ENCODE results near the gene SOCS2.

- TF ChIP-seq ZNF280D (tag by site-specific recombination; IDR thresholded peaks at IDR 0.05): no peak
- TF ChIP-seq PBX3 (CRISPR knock-in tag; IDR thresholded peaks at IDR 0.05): no peak
- no peak for TF ChIP-seq CTCF (tag by site-specific recombination; IDR thresholded peaks at IDR 0.05)
- TF ChIP-seq ZNF146 (tag by site-specific recombination; IDR thresholded peaks at IDR 0.05): no peak
- no peak for TF ChIP-seq ZNF544 (tag by site-specific recombination; IDR thresholded peaks at IDR 0.05)
- TF ChIP-seq ZNF585B (tag by site-specific recombination; IDR thresholded peaks at IDR 0.05): no peak
- TF ChIP-seq SP2 (tag by site-specific recombination; IDR thresholded peaks at IDR 0.05): no peak
Measured at GRCh38 chr12:93594766-93595311, 22.4 kb downstream of the SOCS2 start.
